PC-9 (cell line): ENCODE results near the gene HBE1. TPM values are rescaled to one million over a fixed set of nuclear protein-coding genes. Genes with fewer than 3 reads are reported as not detected.

Experiments
- BruUV-seq: library from RNA; stranded (reverse); fragments of 400-500 nt; replicated peaks from 2 replicates; lab custom pipeline; 2021; lab: Mats Ljungman, UMichigan
- CTCF ChIA-PET: fragments of 300-600 bp; sonication (Branson Sonifier 250); formaldehyde crosslinking; loops from one replicate; lab custom pipeline; 2022; ENCODE audit warnings: antibody characterized with exemption; lab: Charles Lee
- POLR2A ChIA-PET: fragments of 300-600 bp; sonication (Branson Sonifier 250); formaldehyde crosslinking; loops from one replicate; lab custom pipeline; 2022; ENCODE audit warnings: antibody characterized with exemption; ENCODE audit not compliant: unreplicated experiment; lab: Charles Lee
- DNase-seq, 2 experiments: peaks; one replicate each; pipeline versions ENCODE4 v3.0.0 to v3.0.0-alpha.2; 2015 to 2022; ENCODE audit warnings: mixed read lengths in 1 of 2
- H2AFZ ChIP-seq: fragments of 200-600 bp; sonication (generic); 2 replicates; pipeline ENCODE4 v1.8.1; 2017; ENCODE audit warnings: antibody characterized with exemption
- H3F3A ChIP-seq: fragments of 200-600 bp; sonication (generic); 2 replicates; pipeline ENCODE4 v1.8.1; 2017; ENCODE audit warnings: antibody characterized with exemption, mild to moderate bottlenecking, low read depth; ENCODE audit not compliant: insufficient read depth
- H3K27ac ChIP-seq: fragments of 200-600 bp; sonication (generic); 2 replicates; pipeline ENCODE4 v1.6.1; 2016; ENCODE audit warnings: mixed run types
- H3K27me3 ChIP-seq: fragments of 200-600 bp; sonication (generic); 2 replicates; pipeline ENCODE4 v1.6.1; 2016; ENCODE audit warnings: low read depth, mixed run types; ENCODE audit not compliant: insufficient read depth
- H3K36me3 ChIP-seq: fragments of 200-600 bp; sonication (generic); 2 replicates; pipeline ENCODE4 v1.6.1; 2016; ENCODE audit warnings: low read depth, mixed run types
- H3K4me1 ChIP-seq: fragments of 200-600 bp; sonication (generic); replicated peaks from 2 replicates; pipeline ENCODE4 v1.6.1; 2016; ENCODE audit warnings: mixed run types; ENCODE audit not compliant: insufficient read depth
- H3K4me2 ChIP-seq: fragments of 200-600 bp; sonication (generic); 2 replicates; pipeline ENCODE4 v1.6.1; 2017; ENCODE audit warnings: mixed run types
- H3K4me3 ChIP-seq: fragments of 200-600 bp; sonication (generic); 2 replicates; pipeline ENCODE4 v1.6.1; 2016; ENCODE audit warnings: mixed run types
- H3K79me2 ChIP-seq: fragments of 200-600 bp; sonication (generic); 2 replicates; pipeline ENCODE4 v1.6.1; 2017; ENCODE audit warnings: low read depth, mixed run types
- H3K9me2 ChIP-seq: fragments of 200-600 bp; sonication (generic); 2 replicates; pipeline ENCODE4 v1.8.1; 2017; ENCODE audit warnings: mild to moderate bottlenecking; ENCODE audit not compliant: insufficient read depth
- H3K9me3 ChIP-seq: fragments of 200-600 bp; sonication (generic); 2 replicates; pipeline ENCODE4 v1.8.1; 2016; ENCODE audit warnings: low read depth; ENCODE audit not compliant: insufficient read depth
- H4K20me1 ChIP-seq: fragments of 200-600 bp; sonication (generic); 2 replicates; pipeline ENCODE4 v1.8.1; 2017; ENCODE audit not compliant: insufficient read depth
- CTCF ChIP-seq: fragments of 200-600 bp; sonication (generic); conservative IDR thresholded peaks from 2 replicates; pipeline ENCODE4 v1.6.1; 2017; ENCODE audit warnings: mixed run types, antibody characterized with exemption, mild to moderate bottlenecking, moderate library complexity
- EZH2 ChIP-seq: fragments of 200-600 bp; sonication (generic); IDR thresholded peaks from 2 replicates; pipeline ENCODE4 v1.8.0; 2017; ENCODE audit warnings: antibody characterized with exemption, low read depth
- intact Hi-C: fragments of 100-400 bp; cut with micrococcal nuclease; formaldehyde crosslinking; loops from one replicate; pipeline ENCODE4 v1.10.0; 2022; ENCODE audit not compliant: unreplicated experiment
- total RNA-seq: library from RNA; stranded (reverse); gene quantifications from 2 replicates; pipeline ENCODE4 v1.2.3, GENCODE V29; 2021

Gene HBE1
- total RNA-seq, 1 experiment from 2014 or later, result 1.4 TPM

GRCh38 chr11:5240458-5240857, 29.3 kb downstream of the HBE1 start:
- ChIA-PET POLR2A (no interaction called here), CTCF (no interaction called here)
- no peak for TF ChIP-seq EZH2
- no peak for TF ChIP-seq CTCF
- intact Hi-C loops, result no loop called here
- no TSS peak for BruUV-seq
- Histone ChIP-seq H2AFZ (no peak overlapping the region), H3K27me3 (no peaks in the 10 kb centered on the region), H4K20me1 (no peaks in the 10 kb centered on the region), H3K27ac (no peak overlapping the region), H3K4me3 (no peak overlapping the region), H3K4me2 (no peak overlapping the region), H3K9me3 (no peaks in the 10 kb centered on the region), H3F3A (no peaks in the 10 kb centered on the region), H3K9me2 (no peaks in the 10 kb centered on the region), H3K79me2 (no peaks in the 10 kb centered on the region), H3K4me1 (no peaks in the 10 kb centered on the region), H3K36me3 (no peaks in the 10 kb centered on the region)
- DNase-seq, result no peak

DNA sequence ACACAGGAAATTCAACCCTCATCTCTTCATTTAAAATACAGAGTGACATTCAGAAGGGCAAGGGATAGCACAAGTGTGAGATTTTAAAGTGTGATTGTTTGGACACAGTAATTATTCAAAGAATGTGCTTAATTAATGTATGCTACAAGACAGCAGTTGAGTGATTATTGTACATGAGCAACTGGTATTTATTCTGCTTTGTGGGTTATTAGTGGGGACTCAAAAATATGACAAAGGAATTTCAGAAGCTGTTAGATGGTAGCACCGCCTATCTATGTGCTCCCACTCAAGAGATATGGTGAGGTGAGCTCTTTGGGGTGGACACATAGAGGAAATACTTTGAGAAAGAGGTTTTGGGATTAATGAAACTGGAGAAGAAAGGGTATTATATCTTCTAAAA, 29.7 kb downstream of the HBE1 start:
- Histone ChIP-seq H4K20me1 (no peaks in the 10 kb centered on the region), H3K9me3 (no peaks in the 10 kb centered on the region), H3K4me1 (no peaks in the 10 kb centered on the region), H3K4me3 (no peak overlapping the region), H3K9me2 (no peaks in the 10 kb centered on the region), H3K27me3 (no peaks in the 10 kb centered on the region), H3K79me2 (no peaks in the 10 kb centered on the region), H3F3A (no peaks in the 10 kb centered on the region), H3K36me3 (no peaks in the 10 kb centered on the region), H2AFZ (no peak overlapping the region), H3K27ac (no peak overlapping the region), H3K4me2 (no peak overlapping the region)
- DNase-seq, result no peak
- CTCF ChIA-PET, result no interaction called here
- no TSS peak for BruUV-seq
- POLR2A ChIA-PET, result no interaction called here
- TF ChIP-seq EZH2 (no peak), CTCF (no peak)
- intact Hi-C loops, result no loop called here

- DNase-seq, result no peak
- Histone ChIP-seq H3K36me3 (no peaks in the 10 kb centered on the region), H3K27me3 (no peaks in the 10 kb centered on the region), H4K20me1 (no peaks in the 10 kb centered on the region), H3K4me3 (no peak overlapping the region), H3K79me2 (no peaks in the 10 kb centered on the region), H3K4me1 (no peaks in the 10 kb centered on the region), H3K9me3 (no peaks in the 10 kb centered on the region), H3F3A (no peaks in the 10 kb centered on the region), H2AFZ (no peak overlapping the region), H3K27ac (no peak overlapping the region), H3K9me2 (no peaks in the 10 kb centered on the region), H3K4me2 (no peak overlapping the region)
- TF ChIP-seq CTCF (no peak), EZH2 (no peak)
- intact Hi-C loops, result no loop called here
- POLR2A ChIA-PET, result no interaction called here
- CTCF ChIA-PET, result no interaction called here
- BruUV-seq, result no TSS peak
Observed at GRCh38 chr11:5239046-5239445, 30.7 kb downstream of the HBE1 start.
